Measurements from ENCODE around the gene F8A1. TPM values are rescaled to one million over a fixed set of nuclear protein-coding genes. Genes with fewer than 3 reads are reported as not detected.

F8A1 gene
- total RNA-seq, 1 experiment from 2014 or later: 3.7 TPM

Other genes starting within 250 kb of the F8A1 start
- gene CTAG2, start 232.8 kb upstream of the F8A1 start, total RNA-seq (2014; rRNA removed; shearing (Covaris generic)): not detected in 2 replicates
- not detected in 2 replicates for gene GAB3, start 135.3 kb upstream of the F8A1 start, total RNA-seq (2014; rRNA removed; shearing (Covaris generic))
- gene DKC1, start 123.5 kb upstream of the F8A1 start, total RNA-seq (2014; rRNA removed; shearing (Covaris generic)): 43.6 and 56.7 TPM in 2 replicates
- 13.0 and 13.4 TPM in 2 replicates for gene MPP1, start 80.9 kb upstream of the F8A1 start, total RNA-seq (2014; rRNA removed; shearing (Covaris generic))
- gene SMIM9, start 51.7 kb upstream of the F8A1 start, total RNA-seq (2014; rRNA removed; shearing (Covaris generic)): not detected in 2 replicates
- 0.18 and 0.44 TPM in 2 replicates for gene F8, start 136.4 kb downstream of the F8A1 start, total RNA-seq (2014; rRNA removed; shearing (Covaris generic))
- gene FUNDC2, start 140.5 kb downstream of the F8A1 start, total RNA-seq (2014; rRNA removed; shearing (Covaris generic)): 44.2 and 69.2 TPM in 2 replicates
- 5.0 and 25.7 TPM in 2 replicates for gene CMC4, start 184.8 kb downstream of the F8A1 start, total RNA-seq (2014; rRNA removed; shearing (Covaris generic))
- 6.5 and 29.0 TPM in 2 replicates for gene MTCP1, start 184.8 kb downstream of the F8A1 start, total RNA-seq (2014; rRNA removed; shearing (Covaris generic))
- gene BRCC3, start 185.2 kb downstream of the F8A1 start, total RNA-seq (2014; rRNA removed; shearing (Covaris generic)): 6.0 and 8.9 TPM in 2 replicates

Measured in G401 (cell line).